GM21723 (cell line): ENCODE results near the gene C11orf86.

Source experiments
- ATAC-seq: cut with Tn5 transposase; IDR thresholded peaks from one replicate; pipeline ENCODE4 v1.9.1; 2021; ENCODE audit warnings: mild to moderate bottlenecking, moderate library complexity; ENCODE audit not compliant: unreplicated experiment

Gene C11orf86

DNA sequence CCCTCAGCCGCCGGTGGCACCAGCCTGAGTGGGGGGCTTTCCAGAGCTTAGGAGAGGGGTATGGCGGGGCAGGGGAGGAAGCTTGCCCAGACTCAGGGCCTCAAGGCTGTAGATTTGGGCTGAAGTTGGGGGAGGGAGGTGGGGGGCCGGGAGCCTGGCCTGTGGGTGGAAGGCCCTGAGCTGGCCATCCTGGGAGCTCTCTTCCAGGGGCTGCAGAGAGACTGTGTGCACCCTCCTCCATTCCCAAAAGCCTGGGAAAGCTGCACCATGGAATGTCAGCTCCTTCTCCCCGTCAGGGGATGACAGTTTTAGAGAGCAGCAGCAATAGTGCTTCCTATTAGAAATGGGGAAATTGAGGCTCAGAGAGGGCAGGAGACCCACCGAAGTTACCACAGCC, 48.9 kb downstream of the C11orf86 start:
- ATAC-seq: no peak

- ATAC-seq: no peak
These were observed 49.3 kb downstream of the C11orf86 start for GRCh38 chr11:67024410-67024809.

- ATAC-seq: no peak
These were observed 49.9 kb downstream of the C11orf86 start for GRCh38 chr11:67024966-67025365.

GRCh38 chr11:67025750-67026149, 50.6 kb downstream of the C11orf86 start:
- ATAC-seq: no peak
